KBM-7 (cell line): ENCODE data around the gene ATAD5.
"Not testable (repeated sequence)": the region's sequence is repeated elsewhere in the genome, so short reads cannot be mapped to it uniquely, and the experiment has no call there.

Source experiments
- DNase-seq: peaks from one replicate; pipeline ENCODE4 v3.0.0-alpha.2; 2015
- in situ Hi-C: fragments of 300-500 bp; cut with MboI; formaldehyde crosslinking; loops from 2 replicates; pipeline ENCODE4 v1.14.3; 2020; ENCODE audit warnings: low sequenced_read_pairs, low pct_unique_long_range_greater_than_20kb, mixed read lengths

The ATAD5 gene

GRCh38 chr17:30906101-30906911, 74.5 kb downstream of the ATAD5 start, which contains the start of gene TEFM:
Gene TEFM, minus strand, starts transcription at chr17:30906238. Its CDS starts 40 bp downstream, at chr17:30906198.
- in situ Hi-C loops: no loop called here
- DNase-seq: peak; percentile 92

GRCh38 chr17:30908717-30909420, 77.1 kb downstream of the ATAD5 start:
- in situ Hi-C loops: no loop called here
- no peak for DNase-seq

- in situ Hi-C loops, DNase-seq: not testable (repeated sequence)
Observed at GRCh38 chr17:30910151-30910550, 78.4 kb downstream of the ATAD5 start.

GRCh38 chr17:30913955-30914354, 82.2 kb downstream of the ATAD5 start:
- in situ Hi-C loops: no loop called here
- no peak for DNase-seq

- in situ Hi-C loops: no loop called here
- no peak for DNase-seq
Observed at GRCh38 chr17:30915833-30916611, 84.3 kb downstream of the ATAD5 start.

GRCh38 chr17:30917050-30917449, 85.3 kb downstream of the ATAD5 start:
- no peak for DNase-seq
- in situ Hi-C loops: no loop called here

- in situ Hi-C loops: no loop called here
- DNase-seq: no peak
Observed at GRCh38 chr17:30920282-30920681, 88.5 kb downstream of the ATAD5 start.

- no peak for DNase-seq
- in situ Hi-C loops: no loop called here
Observed at GRCh38 chr17:30920683-30921543, 89.1 kb downstream of the ATAD5 start.

- DNase-seq: peak; percentile 58
- in situ Hi-C loops: no loop called here
Observed at GRCh38 chr17:30921544-30922196, 89.9 kb downstream of the ATAD5 start, which contains the start of gene ADAP2. Gene ADAP2, plus strand, starts transcription at chr17:30921945. Its CDS starts 70 bp downstream, at chr17:30922015.

GRCh38 chr17:30922235-30923030, 90.7 kb downstream of the ATAD5 start:
- no peak for DNase-seq
- in situ Hi-C loops: no loop called here

GRCh38 chr17:30924341-30924740, 92.6 kb downstream of the ATAD5 start:
- in situ Hi-C loops: no loop called here
- DNase-seq: no peak

GRCh38 chr17:30926516-30926915, 94.8 kb downstream of the ATAD5 start:
- in situ Hi-C loops: no loop called here
- no peak for DNase-seq

- in situ Hi-C loops: no loop called here
- DNase-seq: no peak
Observed at GRCh38 chr17:30927756-30928155, 96.0 kb downstream of the ATAD5 start.

GRCh38 chr17:30928584-30928983, 96.8 kb downstream of the ATAD5 start:
- no peak for DNase-seq
- in situ Hi-C loops: no loop called here

GRCh38 chr17:30929081-30929633, 97.4 kb downstream of the ATAD5 start:
- in situ Hi-C loops: no loop called here

GRCh38 chr17:30929861-30930260, 98.1 kb downstream of the ATAD5 start:
- DNase-seq, in situ Hi-C loops: not testable (repeated sequence)

More at GRCh38 chr17:30929081-30929633, 97.4 kb downstream of the ATAD5 start:
- DNase-seq: no peak

GRCh38 chr17:30930495-30930894, 98.7 kb downstream of the ATAD5 start:
- in situ Hi-C loops: no loop called here
- DNase-seq: no peak
